ENCODE measurements around the gene RRAGD. TPM values are rescaled to one million over a fixed set of nuclear protein-coding genes. Genes with fewer than 3 reads are reported as not detected.

Gene RRAGD
- total and polyA plus RNA-seq, 2 of the 13 experiments (the other 11 are each of a cell fraction or from before 2014, with no cell fraction given), result 0.35 to 0.53 TPM

GRCh38 chr6:89433252-89434149 lies 21.4 kb upstream of the RRAGD start (continued):
- TF ChIP-seq ZFP91 (CRISPR knock-in tag; IDR thresholded peaks at IDR 0.05; ENCODE audit: borderline replicate concordance), result peak; percentile 22; the same call in 1 of the 2 replicates
- peak; percentile 74; the same call in 1 of the 2 replicates for TF ChIP-seq EZH2 (conservative IDR thresholded peaks at IDR 0.05; ENCODE audit: low read depth, low read length)
- 0 out of 2 replicates have a peak, but pooled peaks have one; percentile 23 for TF ChIP-seq ZBTB7B (CRISPR knock-in tag; IDR thresholded peaks at IDR 0.05)
- no peak for TF ChIP-seq MAZ (IDR thresholded peaks at IDR 0.05; ENCODE audit: borderline replicate concordance, low read depth, low read length)
- TF ChIP-seq MAZ (CRISPR knock-in tag; IDR thresholded peaks at IDR 0.05; ENCODE audit: low read depth), result 0 out of 2 replicates have a peak, but pooled peaks have one; percentile 5
- 0 out of 2 replicates have a peak, but pooled peaks have one; percentile 41 for TF ChIP-seq ARID2 (CRISPR knock-in tag; IDR thresholded peaks at IDR 0.05; ENCODE audit: borderline replicate concordance)
- peak; percentile 7; the same call in 1 of the 2 replicates for TF ChIP-seq RAD21 (CRISPR knock-in tag; IDR thresholded peaks at IDR 0.05)
- no peak for TF ChIP-seq ZNF460 (CRISPR knock-in tag; IDR thresholded peaks at IDR 0.05; ENCODE audit: borderline replicate concordance)
- TF ChIP-seq TARDBP (CRISPR knock-in tag; IDR thresholded peaks at IDR 0.05), result no peak
- no peak for TF ChIP-seq KMT2A (CRISPR knock-in tag; IDR thresholded peaks at IDR 0.05)
- TF ChIP-seq RAD51 (IDR thresholded peaks at IDR 0.05; ENCODE audit: borderline replicate concordance), result peak; percentile 37; the same call in 1 of the 2 replicates
- no peak for TF ChIP-seq ZNF652 (CRISPR knock-in tag; IDR thresholded peaks at IDR 0.05; ENCODE audit: borderline replicate concordance, low read depth)
- no peak for TF ChIP-seq ZNF557 (CRISPR knock-in tag; IDR thresholded peaks at IDR 0.05)
- TF ChIP-seq TOPORS (CRISPR knock-in tag; IDR thresholded peaks at IDR 0.05), result no peak

Measured in HepG2 (cell line).